NCI-H2227 (cell line): ENCODE results near the gene ZNF44.
"Not testable (repeated sequence)": the region's sequence is repeated elsewhere in the genome, so short reads cannot be mapped to it uniquely, and the experiment has no call there.

ENCODE experiments used
- DNase-seq: peaks from one replicate; lab custom pipeline; 2025; ENCODE audit not compliant: unreplicated experiment; lab: John Stamatoyannopoulos, UW

ZNF44 gene

GRCh38 chr19:12294249-12295158 is at the start of gene ZNF44:
ZNF44 (minus strand) TSS chr19:12294883; CDS start chr19:12294694, 189 bp downstream.
- DNase-seq, result peak; percentile 89

- DNase-seq, result peak; percentile 90
Measured at GRCh38 chr19:12333162-12334159, 38.8 kb upstream of the ZNF44 start, which contains the start of gene ZNF563. ZNF563 (minus strand) TSS chr19:12333633; CDS start chr19:12333482, 151 bp downstream.

- DNase-seq, result no peak
Measured at GRCh38 chr19:12331211-12331941, 36.7 kb upstream of the ZNF44 start.

- no peak for DNase-seq
Measured at GRCh38 chr19:12330340-12330739, 35.7 kb upstream of the ZNF44 start.

DNA sequence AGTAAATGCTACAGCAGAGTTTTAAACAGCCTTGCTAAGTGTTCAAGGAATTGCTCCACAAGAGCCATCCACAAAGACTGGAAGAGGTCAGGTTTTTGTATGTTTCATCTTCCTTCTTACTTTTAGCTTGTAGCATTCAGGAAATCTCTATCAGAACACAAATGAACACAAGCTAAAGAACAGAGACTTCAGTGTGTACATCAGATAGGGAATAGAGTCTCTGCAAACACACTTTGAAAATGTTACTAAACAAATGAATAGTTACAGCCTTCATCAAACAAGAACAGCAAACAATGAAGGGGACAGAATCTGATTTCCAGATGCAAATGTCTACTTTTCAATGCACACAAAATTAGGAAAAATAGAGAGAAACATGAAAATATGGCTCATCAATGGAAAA is 31.0 kb upstream of the ZNF44 start:
- DNase-seq, result no peak

DNA sequence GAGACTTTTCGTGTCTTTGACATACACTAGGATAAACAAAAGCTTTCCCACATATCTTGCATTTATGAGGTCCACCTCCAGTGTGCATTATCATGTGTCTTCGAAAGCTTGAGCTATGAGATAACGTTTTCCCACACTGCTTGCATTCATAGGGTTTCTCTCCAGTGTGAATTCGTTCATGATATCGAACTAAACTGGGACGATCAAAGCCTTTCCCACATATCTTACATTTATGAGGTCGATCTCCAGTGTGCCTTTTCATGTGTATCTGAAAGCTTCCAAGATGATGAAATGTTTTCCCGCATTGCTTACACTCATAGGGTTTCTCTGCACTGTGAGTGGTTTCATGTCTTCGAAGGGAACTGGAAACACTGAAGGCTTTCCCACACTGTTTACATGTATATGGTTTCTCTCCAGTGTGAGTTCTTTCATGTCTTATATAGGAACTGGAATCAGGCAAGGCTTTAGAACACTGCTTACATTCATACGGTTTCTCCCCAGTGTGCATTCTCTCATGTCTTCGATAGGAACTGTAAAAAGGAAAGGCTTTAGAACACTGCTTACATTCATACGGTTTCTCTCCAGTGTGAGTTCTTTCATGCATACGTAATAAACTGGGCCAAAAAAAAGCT is 24.2 kb upstream of the ZNF44 start:
- DNase-seq, result no peak

GRCh38 chr19:12314553-12314952 is 19.9 kb upstream of the ZNF44 start:
- no peak for DNase-seq

- DNase-seq, result not testable (repeated sequence)
Measured at GRCh38 chr19:12308891-12309290, 14.2 kb upstream of the ZNF44 start.

GRCh38 chr19:12295191-12295590 is 508 bp upstream of the ZNF44 start:
- no peak for DNase-seq

DNA sequence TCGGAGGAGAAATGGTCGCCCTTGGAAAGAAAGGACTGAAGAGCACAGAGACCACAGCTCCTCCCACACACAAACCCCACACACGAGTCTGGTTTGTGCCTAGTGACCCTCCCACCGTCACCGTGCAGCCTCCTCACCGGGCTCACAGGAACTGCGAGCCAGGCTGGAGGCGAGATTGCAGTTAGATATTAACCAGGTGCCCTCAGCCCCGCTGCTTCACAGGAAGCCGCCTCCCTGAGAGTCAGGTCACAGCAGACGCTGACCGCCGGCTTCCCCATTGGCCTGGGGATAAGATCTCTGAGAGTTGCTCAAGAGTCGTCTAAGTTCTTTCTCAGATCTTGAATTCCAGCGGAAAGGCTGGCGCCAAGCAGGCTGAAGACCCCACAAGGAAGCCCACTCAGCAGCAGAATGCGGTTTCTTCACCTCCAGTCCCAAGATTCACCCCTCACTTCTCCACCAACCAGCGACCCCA is 870 bp downstream of the ZNF44 start:
- DNase-seq, result peak; percentile 33

DNA sequence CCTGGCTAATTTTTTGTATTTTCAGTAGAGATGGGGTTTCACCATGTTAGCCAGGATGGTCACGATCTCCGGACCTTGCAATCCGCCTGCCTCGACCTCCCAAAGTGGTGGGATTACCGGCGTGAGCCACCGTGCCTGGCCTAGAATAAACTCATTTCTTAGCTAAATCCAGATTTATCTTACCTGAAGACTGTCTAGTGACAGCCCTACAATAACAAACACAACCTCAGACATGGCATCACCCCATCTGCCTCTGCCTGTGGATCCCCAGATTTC is 5.0 kb downstream of the ZNF44 start:
- no peak for DNase-seq

- no peak for DNase-seq
Measured at GRCh38 chr19:12287958-12288500, 6.7 kb downstream of the ZNF44 start.

GRCh38 chr19:12284631-12285030 is 10.1 kb downstream of the ZNF44 start:
- no peak for DNase-seq

- DNase-seq, result no peak
Measured at GRCh38 chr19:12284226-12284625, 10.5 kb downstream of the ZNF44 start.

DNA sequence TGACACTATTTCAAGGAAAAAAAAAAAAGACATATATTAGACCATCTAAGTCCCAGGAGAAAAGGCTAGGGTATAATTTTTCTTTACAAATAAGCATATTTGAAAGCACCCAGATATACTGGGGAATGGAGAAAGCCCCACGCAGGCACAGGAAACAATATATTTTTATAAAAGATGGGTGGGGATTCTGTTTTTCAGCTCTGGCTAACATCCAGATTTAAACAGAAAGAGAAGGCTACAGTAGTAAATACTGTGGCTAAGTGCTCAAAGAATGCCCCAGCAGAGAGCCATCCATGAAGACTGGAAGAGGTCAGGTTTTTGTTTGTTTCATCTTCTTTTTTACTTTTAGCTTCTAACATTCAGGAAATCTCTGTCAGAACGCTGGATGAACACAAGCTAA is 16.0 kb downstream of the ZNF44 start:
- no peak for DNase-seq

DNA sequence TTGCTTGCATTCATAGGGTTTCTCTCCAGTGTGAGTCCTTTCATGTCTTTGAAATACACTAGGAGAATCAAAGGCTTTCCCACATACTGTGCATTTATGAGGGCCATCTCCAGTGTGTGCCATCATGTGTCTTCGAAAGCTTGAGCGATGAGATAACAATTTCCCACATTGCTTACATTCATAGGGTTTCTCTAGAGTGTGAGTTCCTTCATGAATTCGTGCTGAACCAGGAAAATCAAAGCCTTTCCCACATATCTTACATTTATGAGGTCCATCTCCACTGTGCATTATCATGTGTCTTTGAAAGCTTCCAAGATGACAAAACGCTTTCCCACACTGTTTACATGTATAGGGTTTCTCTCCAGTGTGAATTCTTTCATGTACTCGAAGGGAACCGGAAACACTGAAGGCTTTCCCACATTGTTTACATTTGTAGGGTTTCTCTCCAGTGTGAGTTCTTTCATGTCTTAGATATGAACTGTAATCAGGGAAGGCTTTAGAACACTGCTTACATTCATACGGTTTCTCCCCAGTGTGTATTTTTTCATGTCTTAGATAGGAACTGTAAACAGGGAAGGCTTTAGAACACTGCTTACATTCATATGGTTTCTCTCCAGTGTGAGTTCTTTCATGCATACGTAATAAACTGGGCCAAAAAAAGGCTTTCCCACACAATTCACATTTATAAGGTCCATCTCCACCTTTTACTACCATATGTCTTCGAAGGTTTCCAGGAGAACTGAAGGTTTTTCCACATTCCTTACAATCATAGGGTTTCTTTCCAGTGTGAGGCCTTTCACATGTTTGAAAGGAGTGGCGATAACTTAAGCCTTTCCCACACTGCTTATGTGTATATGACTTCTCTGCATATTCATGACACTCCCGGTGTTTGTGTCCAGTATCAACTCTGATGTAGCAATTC is 21.4 kb downstream of the ZNF44 start:
- no peak for DNase-seq

DNA sequence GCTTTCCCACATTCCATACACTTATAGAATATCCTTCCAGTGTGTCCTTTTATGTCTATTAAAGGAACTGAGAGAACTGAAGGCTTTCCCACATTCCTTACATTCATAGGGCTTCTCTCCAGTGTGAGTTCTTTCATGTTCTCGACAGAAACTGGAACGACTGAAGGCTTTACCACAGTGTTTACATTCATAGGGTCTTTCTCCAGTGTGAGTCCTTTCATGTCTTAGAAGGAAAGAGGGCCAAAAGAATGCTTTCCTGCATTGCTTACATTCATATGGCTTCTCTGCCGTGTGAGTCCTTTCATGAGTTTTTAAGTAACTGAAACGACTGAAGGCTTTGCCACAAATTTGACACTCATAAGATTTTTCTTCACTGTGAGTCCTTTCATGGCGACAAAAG is 22.3 kb downstream of the ZNF44 start:
- DNase-seq, result no peak

DNA sequence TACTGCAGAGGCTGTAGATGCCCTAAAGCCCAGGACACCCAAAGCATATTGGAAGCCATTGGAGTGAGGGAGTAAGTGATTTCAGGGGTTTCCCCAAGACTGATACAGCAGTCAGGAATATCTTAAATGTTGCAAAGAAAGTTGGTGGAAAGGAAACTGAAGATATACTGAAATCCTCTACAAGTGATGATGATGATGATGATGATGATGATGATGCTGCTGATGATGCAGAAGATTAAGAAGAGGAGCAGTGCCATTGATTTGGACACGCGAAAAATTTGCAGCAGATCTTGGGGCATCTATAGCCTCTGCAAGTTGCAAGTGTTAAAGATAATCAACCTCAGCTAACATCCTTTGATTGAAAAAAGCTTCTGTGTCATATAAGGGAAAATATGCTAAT is 23.8 kb downstream of the ZNF44 start:
- DNase-seq, result no peak
